22Rv1 (cell line): ENCODE data around the gene MAN1B1.
A peak's percentile ranks its signal among the peaks of the same experiment; 100 is the strongest.
"Not testable (repeated sequence)": the region's sequence is repeated elsewhere in the genome, so short reads cannot be mapped to it uniquely, and the experiment has no call there.

Experiments
- H3K27ac ChIP-seq: fragments of 450-650 bp; 2 replicates; pipeline ENCODE4 v1.5.1; 2017
- ZFX ChIP-seq: fragments of 450-650 bp; IDR thresholded peaks from 2 replicates; pipeline ENCODE4 v1.6.1; 2017; ENCODE audit warnings: antibody characterized with exemption, borderline replicate concordance
- TF ChIP-seq, protein P1 (sequence below): fragments of 450-650 bp; IDR thresholded peaks from 2 replicates; pipeline ENCODE4 v1.5.1; 2017; ENCODE audit warnings: mild to moderate bottlenecking

The MAN1B1 gene

DNA sequence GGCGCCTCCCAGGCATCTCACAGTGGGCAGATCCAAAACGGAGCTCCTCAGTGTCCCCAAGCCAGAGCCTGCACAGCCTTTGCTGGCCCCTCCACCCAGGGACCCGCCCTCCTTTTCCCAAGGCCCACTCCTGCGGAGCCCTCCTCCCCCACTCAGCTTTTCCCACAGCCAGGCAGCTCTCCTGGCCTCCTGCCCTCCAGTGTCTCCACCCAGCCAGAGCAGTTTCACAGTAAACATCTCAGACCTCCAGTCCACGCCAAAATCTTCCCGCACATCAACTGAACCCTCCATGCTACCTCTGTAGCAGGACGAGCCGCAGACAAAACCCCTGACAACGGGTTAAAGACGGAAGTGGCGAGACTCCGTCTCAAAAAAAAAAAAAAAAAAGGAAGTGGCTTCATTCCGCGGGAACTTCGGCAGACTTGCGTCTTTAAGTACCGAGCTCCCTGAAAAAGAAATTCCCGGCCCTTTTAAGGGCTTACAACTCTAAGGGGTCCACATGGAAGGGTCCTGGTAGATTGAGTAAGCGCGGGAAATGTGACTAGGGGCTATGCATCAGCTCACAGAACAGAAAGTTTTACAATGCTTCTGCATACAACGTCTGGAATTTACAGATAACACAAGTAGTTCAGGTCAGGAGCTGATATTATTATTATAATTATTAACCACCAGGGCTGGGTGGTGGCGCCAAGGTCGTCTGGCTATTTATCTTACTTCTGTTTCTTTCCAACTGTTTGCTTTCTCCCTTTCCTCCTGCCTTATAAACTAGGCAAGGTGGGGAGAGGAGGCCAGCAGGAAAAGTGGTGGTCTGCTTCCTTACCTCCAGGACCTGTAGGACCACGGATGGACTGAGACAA is 40.7 kb downstream of the MAN1B1 start:
- no peak for TF ChIP-seq ZFX
- TF ChIP-seq, protein P1, sequence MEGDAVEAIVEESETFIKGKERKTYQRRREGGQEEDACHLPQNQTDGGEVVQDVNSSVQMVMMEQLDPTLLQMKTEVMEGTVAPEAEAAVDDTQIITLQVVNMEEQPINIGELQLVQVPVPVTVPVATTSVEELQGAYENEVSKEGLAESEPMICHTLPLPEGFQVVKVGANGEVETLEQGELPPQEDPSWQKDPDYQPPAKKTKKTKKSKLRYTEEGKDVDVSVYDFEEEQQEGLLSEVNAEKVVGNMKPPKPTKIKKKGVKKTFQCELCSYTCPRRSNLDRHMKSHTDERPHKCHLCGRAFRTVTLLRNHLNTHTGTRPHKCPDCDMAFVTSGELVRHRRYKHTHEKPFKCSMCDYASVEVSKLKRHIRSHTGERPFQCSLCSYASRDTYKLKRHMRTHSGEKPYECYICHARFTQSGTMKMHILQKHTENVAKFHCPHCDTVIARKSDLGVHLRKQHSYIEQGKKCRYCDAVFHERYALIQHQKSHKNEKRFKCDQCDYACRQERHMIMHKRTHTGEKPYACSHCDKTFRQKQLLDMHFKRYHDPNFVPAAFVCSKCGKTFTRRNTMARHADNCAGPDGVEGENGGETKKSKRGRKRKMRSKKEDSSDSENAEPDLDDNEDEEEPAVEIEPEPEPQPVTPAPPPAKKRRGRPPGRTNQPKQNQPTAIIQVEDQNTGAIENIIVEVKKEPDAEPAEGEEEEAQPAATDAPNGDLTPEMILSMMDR = no peak
- peak overlapping the region; percentile 93 for H3K27ac ChIP-seq

DNA sequence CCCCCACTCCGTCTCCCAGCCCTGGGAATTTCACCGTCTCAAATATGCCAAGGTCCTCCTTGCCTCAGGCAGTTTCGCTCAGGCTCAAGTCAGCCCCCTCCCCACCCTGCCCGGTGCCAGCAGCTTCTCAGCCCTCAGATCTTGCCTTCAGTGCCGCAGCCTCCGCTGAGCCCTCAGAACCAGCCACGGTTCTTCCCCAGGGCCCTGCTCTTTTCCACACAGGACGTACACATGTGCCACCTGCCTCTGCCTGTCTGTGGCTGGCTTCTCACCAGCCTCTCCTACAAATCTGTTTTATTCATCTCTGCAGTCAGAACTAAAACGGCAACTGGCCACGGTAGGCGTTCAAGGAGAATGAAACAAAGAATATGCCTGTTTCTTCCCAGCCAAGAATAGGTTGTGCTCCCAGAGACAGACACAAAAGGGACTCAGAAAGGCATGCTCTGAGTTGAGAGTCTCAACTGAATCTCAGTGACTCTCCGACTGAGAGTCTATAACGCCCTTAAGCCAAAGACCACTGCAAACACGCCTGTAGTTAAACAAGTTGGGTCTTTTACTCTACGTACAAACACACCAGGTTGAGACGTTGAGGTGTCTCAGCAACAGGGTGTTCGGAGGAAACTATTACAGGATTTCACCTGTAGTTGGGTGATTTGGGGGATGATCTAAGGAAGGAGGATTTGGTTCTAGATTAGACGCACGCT is 41.5 kb downstream of the MAN1B1 start:
- peak overlapping the region; percentile 93 for H3K27ac ChIP-seq
- TF ChIP-seq, protein P1 = no peak
- no peak for TF ChIP-seq ZFX

DNA sequence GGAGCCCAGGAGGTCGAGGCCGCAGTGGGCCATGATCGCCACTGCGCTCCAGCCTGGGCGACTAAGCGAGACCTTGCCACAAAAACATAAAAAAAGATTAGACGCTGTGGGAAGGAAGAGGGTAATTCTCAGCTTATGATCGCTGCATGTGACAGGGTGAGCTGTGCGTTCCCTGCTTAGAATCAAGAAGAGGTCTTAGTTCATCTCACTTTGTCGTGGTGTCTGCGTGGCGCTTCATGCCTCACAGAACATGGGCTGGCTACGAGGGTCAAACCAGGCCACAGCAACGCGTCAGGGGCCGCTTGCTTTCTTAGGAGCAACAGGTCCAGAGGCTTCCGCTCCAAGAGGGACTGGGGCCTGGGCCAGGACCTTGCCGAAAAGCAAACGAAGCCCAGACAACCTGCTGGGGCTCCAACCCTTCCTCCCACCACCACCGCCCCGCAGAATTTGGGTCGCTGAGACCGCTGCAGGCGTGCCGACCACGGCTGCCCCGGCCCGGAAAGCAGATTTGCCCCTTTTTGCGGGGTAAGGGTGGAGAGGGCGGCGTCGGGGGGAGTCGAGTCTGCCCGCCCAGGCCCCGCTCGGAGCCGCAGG is 42.2 kb downstream of the MAN1B1 start:
- no peak for TF ChIP-seq ZFX
- TF ChIP-seq, protein P1 = no peak
- H3K27ac ChIP-seq = peak overlapping the region; percentile 93

DNA sequence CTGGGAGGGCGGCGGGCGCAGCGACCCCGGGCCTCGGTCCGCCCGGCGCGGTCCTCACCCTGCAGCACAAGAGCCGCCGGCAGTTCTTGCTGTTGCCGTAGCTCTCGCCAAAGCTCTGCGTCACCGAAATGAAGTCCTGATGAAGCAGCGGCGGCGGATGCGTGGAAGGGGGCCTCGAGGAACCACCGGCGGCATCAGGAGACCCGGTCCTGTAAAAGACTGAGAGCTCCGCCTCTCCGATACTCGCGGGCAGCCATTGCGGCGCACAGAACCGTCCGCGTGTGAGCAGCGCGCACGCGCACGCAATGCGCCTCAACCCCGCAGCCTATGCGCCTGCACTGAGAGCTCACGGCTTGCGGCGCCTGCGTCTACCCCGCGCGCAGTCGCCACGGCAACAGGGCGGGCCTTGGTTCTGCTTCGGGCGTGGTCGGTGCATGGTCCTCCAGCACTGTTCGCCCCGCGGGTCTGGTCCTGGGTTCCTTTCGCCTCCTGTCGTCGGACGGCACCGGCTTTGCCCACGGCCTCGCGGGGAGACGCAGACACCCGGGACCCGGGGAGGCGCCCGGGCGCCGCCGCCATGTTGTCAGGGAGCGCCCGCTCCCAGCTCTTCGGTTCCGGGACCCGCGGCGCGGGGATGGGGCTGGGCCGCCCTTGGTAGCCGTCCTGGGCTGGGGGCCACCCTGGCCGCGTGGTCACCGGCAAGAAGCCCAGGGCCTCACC is 42.8 kb downstream of the MAN1B1 start:
- H3K27ac ChIP-seq = peak overlapping the region; percentile 93
- TF ChIP-seq, protein P1 = no peak
- no peak for TF ChIP-seq ZFX

DNA sequence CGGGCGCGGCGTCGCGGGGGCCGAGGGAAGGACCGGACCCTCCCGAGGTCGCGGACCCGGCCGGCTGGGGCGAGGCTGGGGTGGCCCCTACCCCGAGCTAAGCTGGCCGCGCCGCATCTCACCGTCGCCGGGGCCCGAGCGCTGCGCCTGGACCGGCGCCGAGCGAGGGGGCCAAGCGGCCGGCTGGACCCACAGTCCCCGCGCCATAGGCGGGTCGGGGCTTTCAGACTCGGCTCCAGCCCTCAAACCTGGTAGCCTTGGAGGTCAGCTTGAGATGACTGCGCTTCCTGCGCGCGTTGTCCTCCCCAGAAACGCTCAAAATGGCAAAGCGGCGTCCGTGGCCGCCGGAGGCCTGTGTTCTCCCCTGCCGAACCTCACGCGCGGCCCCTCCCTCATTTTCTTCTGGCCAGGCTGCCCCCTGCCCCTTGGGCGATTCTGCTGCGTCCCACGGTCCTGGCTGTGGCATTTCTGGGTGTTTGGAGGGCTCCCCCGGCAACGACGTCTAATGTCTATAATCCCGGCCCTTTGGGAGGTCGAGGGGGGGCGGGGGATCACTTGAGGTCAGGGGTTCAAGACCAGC is 43.5 kb downstream of the MAN1B1 start:
- peak overlapping the region; percentile 93 for H3K27ac ChIP-seq
- TF ChIP-seq, protein P1 = no peak
- TF ChIP-seq ZFX = no peak

DNA sequence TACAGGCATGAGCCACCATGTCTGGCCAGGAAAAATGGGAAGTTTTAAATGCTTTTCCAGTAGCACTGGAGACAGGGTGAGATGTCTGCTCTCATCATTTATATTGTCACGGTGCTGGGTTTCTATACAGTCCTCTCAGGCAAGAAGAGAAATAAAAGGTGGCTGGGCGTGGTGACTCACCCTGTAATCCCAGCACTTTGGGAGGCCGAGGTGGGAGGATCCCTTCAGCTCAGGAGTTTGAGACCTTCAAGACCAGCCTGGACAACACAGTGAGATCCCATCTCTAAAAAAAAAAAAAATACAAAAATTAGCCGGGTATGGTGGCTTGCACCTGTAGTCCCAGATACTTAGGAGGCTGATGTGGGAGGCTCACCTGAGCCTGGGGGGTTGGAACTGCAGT is 47.4 kb downstream of the MAN1B1 start:
- TF ChIP-seq, protein P1 = no peak
- no peak for TF ChIP-seq ZFX
- no peak overlapping the region for H3K27ac ChIP-seq

DNA sequence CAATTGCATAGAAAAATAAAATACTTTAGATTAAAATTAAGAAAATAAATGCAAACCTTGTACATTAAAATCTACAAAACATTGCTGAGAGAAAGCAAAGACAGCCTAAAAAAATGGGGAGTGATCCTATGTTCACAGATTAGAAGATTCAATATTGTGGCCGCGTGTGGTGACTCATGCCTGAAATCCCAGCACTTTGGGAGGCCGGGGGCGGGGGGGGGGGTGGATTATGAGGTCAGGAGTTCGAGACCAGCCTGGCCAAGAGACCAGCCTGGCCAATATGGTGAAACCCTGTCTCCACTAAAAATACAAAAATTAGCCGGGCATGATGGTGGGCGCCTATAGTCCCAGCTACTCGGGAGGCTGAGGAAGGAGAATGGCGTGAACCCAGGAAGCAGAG is 48.4 kb downstream of the MAN1B1 start:
- H3K27ac ChIP-seq = not testable (repeated sequence)
